VCaP (cell line): Measurements from ENCODE around the gene ACTL7A.
"Not testable (repeated sequence)": the region's sequence is repeated elsewhere in the genome, so short reads cannot be mapped to it uniquely, and the experiment has no call there.

ENCODE experiments used
- H3K27ac ChIP-seq: fragments of 450-650 bp; 2 replicates; pipeline ENCODE4 v1.5.1; 2017
- CTCF ChIP-seq: fragments of 450-650 bp; conservative IDR thresholded peaks from 2 replicates; pipeline ENCODE4 v1.5.1; 2017; ENCODE audit warnings: mild to moderate bottlenecking, moderate library complexity

The ACTL7A gene

GRCh38 chr9:108838017-108838416 lies 24.0 kb upstream of the ACTL7A start:
- no peak overlapping the region for H3K27ac ChIP-seq
- TF ChIP-seq CTCF, result no peak

DNA sequence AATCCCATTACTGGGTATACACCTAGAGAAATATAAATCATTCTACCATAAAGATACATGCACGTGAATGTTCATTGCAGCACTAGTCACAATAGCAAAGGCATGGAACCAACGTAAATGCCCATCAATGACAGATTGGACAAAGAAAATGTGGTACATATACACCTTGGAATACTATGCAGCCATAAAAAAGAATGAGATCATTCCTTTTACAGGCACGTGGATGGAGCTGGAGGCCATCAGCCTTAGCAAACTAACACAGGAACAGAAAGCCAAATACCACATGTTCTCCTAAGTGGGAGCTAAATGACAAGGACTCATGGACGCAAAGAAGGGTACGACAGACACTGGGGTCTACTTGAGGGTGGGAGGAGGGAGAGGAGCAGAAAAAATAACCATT lies 22.5 kb upstream of the ACTL7A start:
- H3K27ac ChIP-seq, result not testable (repeated sequence)

GRCh38 chr9:108842610-108843295 lies 19.3 kb upstream of the ACTL7A start:
- TF ChIP-seq CTCF, result no peak
- no peak overlapping the region for H3K27ac ChIP-seq

- H3K27ac ChIP-seq, result no peak overlapping the region
- TF ChIP-seq CTCF, result no peak
Observed at GRCh38 chr9:108844391-108844790, 17.7 kb upstream of the ACTL7A start.

DNA sequence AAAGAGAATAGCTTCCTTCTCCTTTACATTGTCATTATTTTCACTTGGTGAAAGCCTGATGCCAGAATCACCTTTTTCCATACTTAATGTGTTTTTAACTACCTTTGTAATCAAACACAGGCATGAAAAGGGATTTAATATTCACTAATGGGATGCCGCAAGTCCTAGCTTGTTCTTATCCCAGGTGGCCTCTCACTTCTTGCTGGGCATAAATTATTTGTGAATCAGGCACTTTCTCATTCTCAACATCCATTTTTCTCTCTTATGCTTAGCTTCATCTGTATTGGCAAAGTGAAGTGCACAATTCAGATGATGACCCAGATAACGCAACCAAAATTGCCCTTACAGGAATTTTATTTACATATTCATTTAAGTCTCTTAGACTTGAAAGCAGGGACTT lies 17.2 kb upstream of the ACTL7A start:
- no peak overlapping the region for H3K27ac ChIP-seq
- TF ChIP-seq CTCF, result no peak

- TF ChIP-seq CTCF, result no peak
- no peak overlapping the region for H3K27ac ChIP-seq
Observed at GRCh38 chr9:108845507-108845906, 16.6 kb upstream of the ACTL7A start.

- H3K27ac ChIP-seq, result no peak overlapping the region
- TF ChIP-seq CTCF, result no peak
Observed at GRCh38 chr9:108845947-108846346, 16.1 kb upstream of the ACTL7A start.

GRCh38 chr9:108848296-108848695 lies 13.8 kb upstream of the ACTL7A start:
- not testable (repeated sequence) for H3K27ac ChIP-seq
